ENCODE measurements around the gene G6PC3. TPM values are rescaled to one million over a fixed set of nuclear protein-coding genes. Genes with fewer than 3 reads are reported as not detected.
A peak's percentile ranks its signal among the peaks of the same experiment; 100 is the strongest.

G6PC3 gene
- total RNA-seq, 1 experiment from 2014 or later, result 36.2 TPM

- Histone ChIP-seq H3K9me3 (replicated peaks) (no peaks in the 10 kb centered on the region), H3K36me3 (peaks cover 94% of the 10 kb centered on the region), H3K4me1 (replicated peaks) (peaks cover 55% of the 10 kb centered on the region), H3K27ac (no peak overlapping the region), H3K4me3 (no peak overlapping the region), H3K27me3 (replicated peaks) (no peaks in the 10 kb centered on the region)
- DNase-seq (ENCODE audit: low read depth in 1 of 2, low spot score in 2 of 2), result no peak
Measured at GRCh38 chr17:44083250-44083849, 12.8 kb downstream of the G6PC3 start.

GRCh38 chr17:44084131-44084538, 13.6 kb downstream of the G6PC3 start:
- H3K9me3 ChIP-seq (replicated peaks), result no peaks in the 10 kb centered on the region
- no peak for DNase-seq (ENCODE audit: low read depth in 1 of 2, low spot score in 2 of 2)
- H3K27me3 ChIP-seq (replicated peaks), result no peaks in the 10 kb centered on the region
- peaks cover 94% of the 10 kb centered on the region for H3K36me3 ChIP-seq
- H3K4me1 ChIP-seq (replicated peaks), result peaks cover 57% of the 10 kb centered on the region
- H3K27ac ChIP-seq, result no peak overlapping the region
- H3K4me3 ChIP-seq, result no peak overlapping the region

DNA sequence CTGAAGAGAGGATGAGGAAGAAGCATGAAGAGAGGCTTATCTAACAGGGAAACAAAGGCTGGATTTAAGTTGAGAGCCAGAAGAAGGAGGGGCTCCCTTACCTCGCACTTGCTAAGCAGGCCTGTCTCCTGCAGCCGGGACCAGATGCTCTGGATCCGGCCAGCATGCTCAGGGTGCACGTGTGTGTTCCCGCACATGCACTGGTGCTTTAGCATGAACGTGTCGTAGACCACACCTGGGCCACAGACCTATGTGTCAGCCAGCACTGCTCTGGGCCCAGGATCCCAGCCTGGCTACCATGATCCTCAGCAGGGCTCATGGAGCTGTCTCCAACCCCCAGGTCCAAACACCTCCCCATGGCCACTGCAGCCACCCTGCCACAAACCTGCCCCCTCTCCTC, 14.4 kb downstream of the G6PC3 start:
- no peaks in the 10 kb centered on the region for H3K27me3 ChIP-seq (replicated peaks)
- no peak overlapping the region for H3K27ac ChIP-seq
- DNase-seq (ENCODE audit: low read depth in 1 of 2, low spot score in 2 of 2), result no peak
- no peak overlapping the region for H3K4me3 ChIP-seq
- H3K36me3 ChIP-seq, result peaks cover 92% of the 10 kb centered on the region
- peaks cover 57% of the 10 kb centered on the region for H3K4me1 ChIP-seq (replicated peaks)
- H3K9me3 ChIP-seq (replicated peaks), result no peaks in the 10 kb centered on the region

DNA sequence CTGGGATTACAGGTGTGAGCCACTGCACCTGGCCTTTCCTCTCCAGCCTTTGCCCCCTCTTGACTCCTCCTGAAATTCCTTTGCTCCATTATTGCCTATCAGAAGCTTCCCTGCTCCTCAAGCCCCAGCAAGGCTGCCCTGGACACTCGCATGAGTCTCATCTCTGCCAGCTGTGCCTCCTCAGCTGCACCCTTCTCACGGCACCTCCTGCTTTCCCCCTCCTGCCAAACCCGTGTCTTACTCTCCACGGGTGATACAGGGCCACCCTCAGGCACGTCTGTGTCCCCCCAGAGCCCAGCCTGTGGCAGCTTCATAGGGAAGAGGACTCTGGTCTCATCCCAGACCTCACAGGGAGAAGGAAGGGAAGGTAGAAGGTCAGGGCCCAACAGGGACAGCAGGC, 15.4 kb downstream of the G6PC3 start:
- no peaks in the 10 kb centered on the region for H3K9me3 ChIP-seq (replicated peaks)
- no peaks in the 10 kb centered on the region for H3K27me3 ChIP-seq (replicated peaks)
- no peak for DNase-seq (ENCODE audit: low read depth in 1 of 2, low spot score in 2 of 2)
- peaks cover 92% of the 10 kb centered on the region for H3K36me3 ChIP-seq
- H3K4me3 ChIP-seq, result no peak overlapping the region
- peak overlapping the region; percentile 49 for H3K27ac ChIP-seq
- H3K4me1 ChIP-seq (replicated peaks), result peaks cover 54% of the 10 kb centered on the region

GRCh38 chr17:44086364-44087311, 16.1 kb downstream of the G6PC3 start:
- Histone ChIP-seq H3K27ac (peak overlapping the region; percentile 63), H3K9me3 (replicated peaks) (no peaks in the 10 kb centered on the region), H3K36me3 (peaks cover 94% of the 10 kb centered on the region), H3K4me1 (replicated peaks) (peaks cover 49% of the 10 kb centered on the region), H3K4me3 (no peak overlapping the region), H3K27me3 (replicated peaks) (no peaks in the 10 kb centered on the region)
- DNase-seq (ENCODE audit: low read depth in 1 of 2, low spot score in 2 of 2), result peak; percentile 85 to 98

DNA sequence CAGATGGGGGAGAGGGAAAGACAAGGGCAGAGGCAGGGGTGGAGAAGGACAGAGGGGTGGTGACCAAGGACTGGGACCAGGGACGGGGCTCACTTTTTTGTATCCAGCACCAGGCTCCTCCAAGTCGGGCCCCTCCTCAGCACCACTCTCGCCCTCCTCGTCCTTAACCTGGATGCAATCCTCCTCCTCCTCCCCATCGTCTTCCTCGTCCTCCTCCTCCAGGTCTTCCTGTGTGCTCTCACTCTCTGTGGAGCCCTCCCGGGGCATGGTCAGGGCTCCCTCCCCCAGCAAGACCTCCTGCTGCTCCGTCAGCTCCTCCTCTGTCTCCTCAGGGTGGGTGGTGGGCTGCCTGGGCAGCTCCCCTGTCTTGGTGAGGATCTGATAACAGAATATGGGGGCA, 16.8 kb downstream of the G6PC3 start:
- DNase-seq (ENCODE audit: low read depth in 1 of 2, low spot score in 2 of 2), result no peak
- Histone ChIP-seq H3K36me3 (peaks cover 94% of the 10 kb centered on the region), H3K27ac (peak overlapping the region; percentile 63), H3K27me3 (replicated peaks) (no peaks in the 10 kb centered on the region), H3K4me1 (replicated peaks) (peaks cover 42% of the 10 kb centered on the region), H3K4me3 (no peak overlapping the region), H3K9me3 (replicated peaks) (no peaks in the 10 kb centered on the region)

GRCh38 chr17:44088254-44088653, 17.7 kb downstream of the G6PC3 start:
- Histone ChIP-seq H3K9me3 (replicated peaks) (no peaks in the 10 kb centered on the region), H3K4me1 (replicated peaks) (peaks cover 33% of the 10 kb centered on the region), H3K4me3 (no peak overlapping the region), H3K27ac (no peak overlapping the region), H3K36me3 (peaks cover 92% of the 10 kb centered on the region), H3K27me3 (replicated peaks) (no peaks in the 10 kb centered on the region)
- no peak for DNase-seq (ENCODE audit: low read depth in 1 of 2, low spot score in 2 of 2)

DNA sequence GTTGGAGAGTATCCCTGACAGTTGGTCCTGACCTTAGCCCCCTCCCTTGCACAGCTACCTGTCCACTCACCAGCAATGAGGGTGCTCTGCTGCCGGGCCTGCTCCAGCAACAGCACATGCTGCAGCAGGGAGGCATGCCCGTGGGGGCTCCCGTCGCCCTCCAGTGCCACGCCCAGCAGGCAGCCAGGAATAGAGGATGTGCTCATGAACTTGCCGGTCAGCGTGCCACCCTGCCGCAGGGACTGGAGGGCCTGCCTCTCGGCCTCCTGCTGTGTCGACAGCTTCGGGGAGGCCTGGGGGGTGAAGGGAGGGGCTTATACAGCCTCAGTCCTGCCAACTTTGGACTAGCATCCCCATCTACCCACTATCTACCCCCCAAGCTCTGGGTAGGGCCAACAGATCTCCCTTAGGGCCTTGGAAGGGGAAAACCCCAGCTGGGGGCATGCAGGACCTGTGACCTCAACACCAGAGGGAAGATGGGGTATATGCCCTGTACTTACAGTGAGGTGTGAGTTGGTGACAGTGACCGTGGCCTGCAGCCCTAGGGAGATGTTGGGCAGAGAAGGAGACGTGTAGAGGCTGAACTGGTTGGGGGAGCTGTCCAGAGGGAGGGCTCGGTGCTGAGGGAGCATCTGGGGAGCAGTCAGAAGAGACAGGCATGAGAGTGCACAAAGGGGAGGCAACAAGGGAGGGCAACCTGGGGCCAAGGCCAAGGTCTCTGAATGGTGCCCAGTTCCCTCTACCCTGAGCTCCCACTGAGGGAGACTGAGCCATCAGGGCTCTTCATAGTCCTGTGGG, 20.9 kb downstream of the G6PC3 start:
- Histone ChIP-seq H3K27me3 (replicated peaks) (no peaks in the 10 kb centered on the region), H3K9me3 (replicated peaks) (no peaks in the 10 kb centered on the region), H3K36me3 (peaks cover 66% of the 10 kb centered on the region), H3K4me1 (replicated peaks) (peaks cover 42% of the 10 kb centered on the region), H3K27ac (no peak overlapping the region), H3K4me3 (no peak overlapping the region)
- DNase-seq (ENCODE audit: low read depth in 1 of 2, low spot score in 2 of 2), result no peak

DNA sequence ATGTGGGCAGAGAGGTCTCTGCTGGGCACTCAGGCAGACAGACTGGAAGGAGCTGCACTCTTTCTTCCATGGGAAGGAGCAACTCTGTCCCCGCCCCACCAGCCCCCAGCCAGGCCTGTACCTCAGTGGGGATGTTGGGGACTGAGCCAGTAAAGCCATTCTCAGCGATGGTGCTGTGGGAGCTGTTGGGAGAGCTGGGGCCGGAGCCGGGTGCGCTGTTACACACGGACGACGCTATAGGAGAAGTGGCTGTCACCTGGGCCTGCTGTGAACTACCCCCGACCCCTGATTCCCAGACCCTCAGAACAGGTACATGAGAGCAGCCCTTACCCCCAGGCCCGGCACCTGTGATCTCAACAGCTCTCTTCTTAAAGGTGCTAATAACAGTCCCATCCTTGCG, 21.5 kb downstream of the G6PC3 start:
- no peak overlapping the region for H3K27ac ChIP-seq
- H3K9me3 ChIP-seq (replicated peaks), result no peaks in the 10 kb centered on the region
- DNase-seq (ENCODE audit: low read depth in 1 of 2, low spot score in 2 of 2), result no peak
- no peak overlapping the region for H3K4me3 ChIP-seq
- H3K4me1 ChIP-seq (replicated peaks), result peaks cover 42% of the 10 kb centered on the region
- no peaks in the 10 kb centered on the region for H3K27me3 ChIP-seq (replicated peaks)
- H3K36me3 ChIP-seq, result peaks cover 62% of the 10 kb centered on the region

DNA sequence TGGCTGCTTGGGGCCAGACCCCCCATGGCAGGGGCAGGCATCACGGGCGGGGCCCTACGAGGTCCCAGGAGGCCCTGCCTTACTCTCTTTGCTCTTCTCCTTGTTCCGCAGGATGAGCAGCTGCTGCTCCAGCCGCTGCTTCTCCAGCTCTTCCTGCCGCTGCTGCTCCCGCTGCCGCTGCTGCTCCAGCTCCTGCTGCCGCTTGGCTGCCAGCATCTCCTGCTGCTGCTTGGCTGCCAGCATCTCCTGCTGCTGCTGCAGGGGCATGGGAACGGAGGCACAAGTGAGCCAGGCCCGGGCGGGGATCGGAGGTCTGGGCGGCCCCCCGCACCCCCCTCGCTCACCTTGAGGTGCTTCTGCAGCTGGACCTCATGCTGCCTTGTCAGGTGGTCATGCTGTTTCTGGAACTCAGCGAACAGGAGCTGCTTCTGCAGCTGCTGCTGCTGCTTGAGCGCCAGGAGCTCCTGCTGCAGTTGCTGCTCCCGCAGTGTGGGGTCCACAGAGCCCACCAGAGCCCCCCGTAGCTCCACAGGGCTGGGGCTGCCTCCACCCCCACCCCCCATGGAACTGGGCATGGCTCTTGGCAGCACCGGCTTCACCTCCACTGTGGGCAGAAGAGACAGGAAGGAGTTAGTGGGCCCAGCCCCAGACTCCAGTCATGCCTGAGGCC, 22.8 kb downstream of the G6PC3 start:
- Histone ChIP-seq H3K4me3 (no peak overlapping the region), H3K4me1 (replicated peaks) (peaks cover 42% of the 10 kb centered on the region), H3K27ac (no peak overlapping the region), H3K9me3 (replicated peaks) (no peaks in the 10 kb centered on the region), H3K27me3 (replicated peaks) (no peaks in the 10 kb centered on the region), H3K36me3 (peaks cover 49% of the 10 kb centered on the region)
- no peak for DNase-seq (ENCODE audit: low read depth in 1 of 2, low spot score in 2 of 2)

DNA sequence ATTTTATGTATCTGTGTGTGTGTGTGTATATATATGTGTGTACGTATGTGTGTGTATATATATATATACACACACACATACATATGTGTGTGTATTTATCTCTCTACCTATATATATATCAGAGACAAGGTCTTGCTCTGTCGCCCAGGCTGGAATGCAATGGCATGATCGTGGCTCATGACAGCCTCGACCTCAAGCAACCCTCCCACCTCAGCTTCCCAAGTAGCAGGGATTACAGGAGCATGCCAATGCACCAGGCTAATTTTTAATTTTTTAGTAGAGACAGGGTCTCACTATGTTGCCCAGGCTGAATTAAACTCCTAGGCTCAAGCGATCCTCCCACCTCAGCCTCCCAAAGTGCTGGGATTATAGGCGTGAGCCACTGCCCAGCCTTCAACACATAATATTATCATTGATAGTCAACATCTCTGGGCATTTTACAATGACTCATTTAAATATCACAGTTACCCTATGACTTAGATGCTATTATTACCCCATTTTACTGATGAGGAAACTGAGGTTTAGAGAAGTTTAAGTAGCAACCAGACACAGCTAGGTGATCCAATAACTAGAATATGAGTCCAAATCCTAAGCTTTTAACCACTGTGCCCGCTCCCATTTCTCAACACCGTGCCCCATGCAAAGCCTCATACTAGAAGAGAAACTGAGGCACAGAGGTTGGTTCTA, 24.3 kb downstream of the G6PC3 start:
- H3K27ac ChIP-seq, result peak overlapping the region; percentile 94
- peaks cover 45% of the 10 kb centered on the region for H3K36me3 ChIP-seq
- no peak for DNase-seq (ENCODE audit: low read depth in 1 of 2, low spot score in 2 of 2)
- peaks cover 51% of the 10 kb centered on the region for H3K4me1 ChIP-seq (replicated peaks)
- no peaks in the 10 kb centered on the region for H3K27me3 ChIP-seq (replicated peaks)
- H3K4me3 ChIP-seq, result no peak overlapping the region
- H3K9me3 ChIP-seq (replicated peaks), result no peaks in the 10 kb centered on the region

DNA sequence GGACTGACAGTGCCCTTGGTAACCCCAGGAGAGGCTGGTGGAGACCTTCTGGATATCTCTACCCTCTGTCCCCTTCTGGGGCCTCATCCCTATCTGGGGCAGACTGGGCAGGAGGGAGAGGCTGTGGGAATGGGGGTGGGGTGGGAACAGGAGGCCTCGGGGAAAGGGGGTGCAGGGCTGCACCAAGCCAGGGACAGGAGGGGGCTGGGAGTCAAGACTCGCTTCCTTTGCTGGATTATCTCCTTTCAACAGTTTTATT, 24.8 kb downstream of the G6PC3 start:
- H3K36me3 ChIP-seq, result peaks cover 44% of the 10 kb centered on the region
- peak overlapping the region; percentile 94 for H3K27ac ChIP-seq
- H3K4me1 ChIP-seq (replicated peaks), result peaks cover 56% of the 10 kb centered on the region
- H3K27me3 ChIP-seq (replicated peaks), result no peaks in the 10 kb centered on the region
- H3K9me3 ChIP-seq (replicated peaks), result no peaks in the 10 kb centered on the region
- H3K4me3 ChIP-seq, result no peak overlapping the region
- no peak for DNase-seq (ENCODE audit: low read depth in 1 of 2, low spot score in 2 of 2)

Data from SJSA1 (cell line).